ENCODE measurements around the gene SEMA6A.

The SEMA6A gene

GRCh38 chr5:116446356-116447005 lies 128.1 kb downstream of the SEMA6A start:
- H3K79me1 ChIP-seq (replicated peaks; ENCODE audit: low read length, poor library complexity, severe bottlenecking): peaks cover 2% of the 10 kb centered on the region
- no peak overlapping the region for H2BK15ac ChIP-seq (ENCODE audit: low read depth, poor library complexity, severe bottlenecking)
- WGBS: 97% methylated on average over 32 of the region's 32 CpGs
- no peak overlapping the region for H3K23ac ChIP-seq (ENCODE audit: low read length in 2 of 2)
- no peak overlapping the region for H3K27ac ChIP-seq (ENCODE audit: low read length, poor library complexity, severe bottlenecking)
- no peak for DNase-seq
- no peak overlapping the region for H2BK5ac ChIP-seq (ENCODE audit: low read depth, low read length, poor library complexity, severe bottlenecking)
- no peak overlapping the region for H2BK12ac ChIP-seq (ENCODE audit: low read length in 2 of 2)
- no peak overlapping the region for H3K9ac ChIP-seq (ENCODE audit: low read length)
- no peak overlapping the region for H3K4me2 ChIP-seq (ENCODE audit: low read length, poor library complexity, severe bottlenecking)
- H4K8ac ChIP-seq (ENCODE audit: low read length): no peak overlapping the region
- H3K9me3 ChIP-seq (ENCODE audit: control insufficient read depth, low read length): no peaks in the 10 kb centered on the region
- H3K36me3 ChIP-seq (ENCODE audit: control insufficient read depth in 1 of 2, insufficient read depth in 2 of 2, low read depth in 1 of 2, low read length in 2 of 2): peaks cover 0 to 22% of the 10 kb centered on the region in 2 experiments
- no peak overlapping the region for H3K18ac ChIP-seq (ENCODE audit: low read depth in 1 of 2, low read length in 2 of 2)
- H2AK5ac ChIP-seq (ENCODE audit: low read length, severe bottlenecking): no peak overlapping the region
- H4K91ac ChIP-seq (ENCODE audit: low read length): no peak overlapping the region
- H3K4me3 ChIP-seq (ENCODE audit: insufficient read depth in 1 of 2, low read depth in 1 of 2, low read length in 2 of 2): no peak overlapping the region
- no peak overlapping the region for H3K14ac ChIP-seq (ENCODE audit: low read length in 2 of 2)
- no peaks in the 10 kb centered on the region for H3K27me3 ChIP-seq (ENCODE audit: control insufficient read depth in 1 of 2, insufficient read depth in 1 of 2, low read length in 2 of 2)
- H2AFZ ChIP-seq (ENCODE audit: low read depth, low read length): no peak overlapping the region
- H3K4me1 ChIP-seq (ENCODE audit: control insufficient read depth, insufficient read depth, low read depth, low read length): peaks cover 15% of the 10 kb centered on the region
- no peak overlapping the region for H2BK120ac ChIP-seq (ENCODE audit: low read depth, low read length)
- H3K4ac ChIP-seq (ENCODE audit: low read depth in 1 of 2, low read length in 2 of 2): no peak overlapping the region

- WGBS: 98% methylated on average over 2 of the region's 2 CpGs
- peaks cover 2% of the 10 kb centered on the region for H3K79me1 ChIP-seq (replicated peaks; ENCODE audit: low read length, poor library complexity, severe bottlenecking)
- no peak overlapping the region for H2BK12ac ChIP-seq (ENCODE audit: low read length in 2 of 2)
- H2BK120ac ChIP-seq (ENCODE audit: low read depth, low read length): no peak overlapping the region
- no peak overlapping the region for H3K9ac ChIP-seq (ENCODE audit: low read length)
- H2AFZ ChIP-seq (ENCODE audit: low read depth, low read length): no peak overlapping the region
- no peak overlapping the region for H3K4ac ChIP-seq (ENCODE audit: low read depth in 1 of 2, low read length in 2 of 2)
- no peak overlapping the region for H3K4me2 ChIP-seq (ENCODE audit: low read length, poor library complexity, severe bottlenecking)
- H3K4me1 ChIP-seq (ENCODE audit: control insufficient read depth, insufficient read depth, low read depth, low read length): peaks cover 15% of the 10 kb centered on the region
- no peak overlapping the region for H4K8ac ChIP-seq (ENCODE audit: low read length)
- H2BK15ac ChIP-seq (ENCODE audit: low read depth, poor library complexity, severe bottlenecking): no peak overlapping the region
- H3K4me3 ChIP-seq (ENCODE audit: insufficient read depth in 1 of 2, low read depth in 1 of 2, low read length in 2 of 2): no peak overlapping the region
- H3K18ac ChIP-seq (ENCODE audit: low read depth in 1 of 2, low read length in 2 of 2): no peak overlapping the region
- no peak overlapping the region for H3K14ac ChIP-seq (ENCODE audit: low read length in 2 of 2)
- H2BK5ac ChIP-seq (ENCODE audit: low read depth, low read length, poor library complexity, severe bottlenecking): no peak overlapping the region
- H3K9me3 ChIP-seq (ENCODE audit: control insufficient read depth, low read length): no peaks in the 10 kb centered on the region
- H3K27me3 ChIP-seq (ENCODE audit: control insufficient read depth in 1 of 2, insufficient read depth in 1 of 2, low read length in 2 of 2): no peaks in the 10 kb centered on the region
- H4K91ac ChIP-seq (ENCODE audit: low read length): no peak overlapping the region
- no peak overlapping the region for H3K27ac ChIP-seq (ENCODE audit: low read length, poor library complexity, severe bottlenecking)
- H3K36me3 ChIP-seq (ENCODE audit: control insufficient read depth in 1 of 2, insufficient read depth in 2 of 2, low read depth in 1 of 2, low read length in 2 of 2): peaks cover 0 to 22% of the 10 kb centered on the region in 2 experiments
- no peak overlapping the region for H3K23ac ChIP-seq (ENCODE audit: low read length in 2 of 2)
- DNase-seq: no peak
- H2AK5ac ChIP-seq (ENCODE audit: low read length, severe bottlenecking): no peak overlapping the region
These were observed 129.3 kb downstream of the SEMA6A start for GRCh38 chr5:116445311-116445710.

GRCh38 chr5:116444373-116445295 lies 130.0 kb downstream of the SEMA6A start:
- 95% methylated on average over 12 of the region's 14 CpGs for WGBS
- no peak overlapping the region for H3K23ac ChIP-seq (ENCODE audit: low read length in 2 of 2)
- no peak overlapping the region for H2AK5ac ChIP-seq (ENCODE audit: low read length, severe bottlenecking)
- H3K27ac ChIP-seq (ENCODE audit: low read length, poor library complexity, severe bottlenecking): no peak overlapping the region
- H3K36me3 ChIP-seq (ENCODE audit: control insufficient read depth in 1 of 2, insufficient read depth in 2 of 2, low read depth in 1 of 2, low read length in 2 of 2): peaks cover 0 to 22% of the 10 kb centered on the region in 2 experiments
- H3K14ac ChIP-seq (ENCODE audit: low read length in 2 of 2): no peak overlapping the region
- no peak overlapping the region for H2BK120ac ChIP-seq (ENCODE audit: low read depth, low read length)
- no peak overlapping the region for H2BK12ac ChIP-seq (ENCODE audit: low read length in 2 of 2)
- H3K9me3 ChIP-seq (ENCODE audit: control insufficient read depth, low read length): no peaks in the 10 kb centered on the region
- no peaks in the 10 kb centered on the region for H3K27me3 ChIP-seq (ENCODE audit: control insufficient read depth in 1 of 2, insufficient read depth in 1 of 2, low read length in 2 of 2)
- H3K79me1 ChIP-seq (replicated peaks; ENCODE audit: low read length, poor library complexity, severe bottlenecking): peaks cover 2% of the 10 kb centered on the region
- no peak for DNase-seq
- H3K4ac ChIP-seq (ENCODE audit: low read depth in 1 of 2, low read length in 2 of 2): no peak overlapping the region
- H4K91ac ChIP-seq (ENCODE audit: low read length): no peak overlapping the region
- H3K4me3 ChIP-seq (ENCODE audit: insufficient read depth in 1 of 2, low read depth in 1 of 2, low read length in 2 of 2): no peak overlapping the region
- no peak overlapping the region for H4K8ac ChIP-seq (ENCODE audit: low read length)
- no peak overlapping the region for H3K18ac ChIP-seq (ENCODE audit: low read depth in 1 of 2, low read length in 2 of 2)
- no peak overlapping the region for H2BK15ac ChIP-seq (ENCODE audit: low read depth, poor library complexity, severe bottlenecking)
- no peak overlapping the region for H2AFZ ChIP-seq (ENCODE audit: low read depth, low read length)
- H3K4me1 ChIP-seq (ENCODE audit: control insufficient read depth, insufficient read depth, low read depth, low read length): peaks cover 15% of the 10 kb centered on the region
- no peak overlapping the region for H3K9ac ChIP-seq (ENCODE audit: low read length)
- no peak overlapping the region for H2BK5ac ChIP-seq (ENCODE audit: low read depth, low read length, poor library complexity, severe bottlenecking)
- no peak overlapping the region for H3K4me2 ChIP-seq (ENCODE audit: low read length, poor library complexity, severe bottlenecking)

GRCh38 chr5:116442931-116443551 lies 131.6 kb downstream of the SEMA6A start:
- Histone ChIP-seq H3K14ac (ENCODE audit: low read length in 2 of 2) (no peak overlapping the region), H3K4me3 (ENCODE audit: insufficient read depth in 1 of 2, low read depth in 1 of 2, low read length in 2 of 2) (no peak overlapping the region), H3K18ac (ENCODE audit: low read depth in 1 of 2, low read length in 2 of 2) (no peak overlapping the region), H4K91ac (ENCODE audit: low read length) (no peak overlapping the region), H2AFZ (ENCODE audit: low read depth, low read length) (no peak overlapping the region), H3K27me3 (ENCODE audit: control insufficient read depth in 1 of 2, insufficient read depth in 1 of 2, low read length in 2 of 2) (no peaks in the 10 kb centered on the region), H2BK120ac (ENCODE audit: low read depth, low read length) (no peak overlapping the region), H4K8ac (ENCODE audit: low read length) (no peak overlapping the region), H3K4me1 (ENCODE audit: control insufficient read depth, insufficient read depth, low read depth, low read length) (peaks cover 14% of the 10 kb centered on the region), H3K9ac (ENCODE audit: low read length) (no peak overlapping the region), H2AK5ac (ENCODE audit: low read length, severe bottlenecking) (no peak overlapping the region), H2BK15ac (ENCODE audit: low read depth, poor library complexity, severe bottlenecking) (no peak overlapping the region), H3K4me2 (ENCODE audit: low read length, poor library complexity, severe bottlenecking) (no peak overlapping the region), H2BK12ac (ENCODE audit: low read length in 2 of 2) (no peak overlapping the region), H3K4ac (ENCODE audit: low read depth in 1 of 2, low read length in 2 of 2) (no peak overlapping the region), H3K9me3 (ENCODE audit: control insufficient read depth, low read length) (no peaks in the 10 kb centered on the region), H3K36me3 (ENCODE audit: control insufficient read depth in 1 of 2, insufficient read depth in 2 of 2, low read depth in 1 of 2, low read length in 2 of 2) (peaks cover 0 to 22% of the 10 kb centered on the region in 2 experiments), H3K23ac (ENCODE audit: low read length in 2 of 2) (no peak overlapping the region), H3K79me1 (replicated peaks; ENCODE audit: low read length, poor library complexity, severe bottlenecking) (peaks cover 2% of the 10 kb centered on the region), H2BK5ac (ENCODE audit: low read depth, low read length, poor library complexity, severe bottlenecking) (no peak overlapping the region), H3K27ac (ENCODE audit: low read length, poor library complexity, severe bottlenecking) (no peak overlapping the region)
- no peak for DNase-seq
- 96% methylated on average over 2 of the region's 3 CpGs for WGBS
